HG02571 (cell line): ENCODE results near the gene TSPAN9.

Source experiments
- ATAC-seq: cut with Tn5 transposase; IDR thresholded peaks from one replicate; pipeline ENCODE4 v1.9.1; 2021; ENCODE audit warnings: mild to moderate bottlenecking, moderate library complexity; ENCODE audit not compliant: unreplicated experiment

The TSPAN9 gene

DNA sequence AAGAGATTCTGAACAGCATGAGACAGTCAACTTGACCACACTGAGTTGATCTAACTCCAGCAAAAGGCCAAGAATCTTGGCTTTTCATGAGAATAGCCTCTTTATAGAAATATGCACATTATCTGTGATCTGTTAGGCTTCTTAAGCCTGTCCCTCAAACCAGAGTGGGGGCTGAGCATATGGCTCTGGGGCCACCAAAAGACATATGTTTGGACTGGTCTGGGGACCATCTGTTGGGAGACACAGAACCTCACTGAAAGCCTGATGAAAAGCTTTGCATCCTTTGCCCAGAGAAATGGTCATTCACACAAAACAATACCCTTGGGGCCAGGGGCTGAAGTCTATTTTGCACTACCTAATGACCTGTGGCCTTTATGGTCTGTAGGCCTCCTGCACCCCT lies 248.6 kb downstream of the TSPAN9 start:
- ATAC-seq: no peak

DNA sequence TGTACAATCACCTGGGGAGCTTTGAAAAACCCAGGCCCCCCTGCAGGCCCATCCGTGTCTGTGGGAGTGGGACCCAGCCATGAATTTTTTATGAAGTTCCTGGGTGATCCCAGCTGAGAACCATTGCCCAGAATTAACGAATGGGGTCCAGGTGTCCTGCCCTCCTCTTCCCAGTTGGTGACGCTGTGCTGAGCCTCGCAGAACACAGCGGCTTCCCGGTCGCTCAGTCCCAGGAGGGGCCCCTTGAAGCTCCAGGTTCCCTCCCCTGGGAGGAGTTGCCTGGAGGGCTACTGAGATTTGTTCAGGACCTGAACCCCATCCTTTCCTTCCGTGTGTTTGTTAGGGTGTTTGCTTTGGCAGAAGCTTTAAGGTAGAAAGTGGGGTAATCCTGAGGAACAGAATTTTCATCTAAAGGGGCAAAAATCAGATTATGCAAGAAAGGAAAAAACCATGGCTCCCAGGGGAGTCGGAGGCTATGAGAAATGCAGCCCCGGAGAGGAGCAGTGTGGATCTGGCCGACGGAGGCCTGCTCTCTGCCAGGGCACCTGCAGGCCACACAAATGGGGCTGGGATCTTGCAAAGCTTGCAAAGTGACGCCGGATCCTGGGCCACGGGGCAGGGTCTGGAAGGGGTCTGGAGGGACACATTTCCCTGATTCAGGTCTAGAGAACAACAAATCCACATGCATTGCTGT lies 249.1 kb downstream of the TSPAN9 start:
- no peak for ATAC-seq

- no peak for ATAC-seq
Measured at GRCh38 chr12:3326850-3327780, 249.9 kb downstream of the TSPAN9 start.

DNA sequence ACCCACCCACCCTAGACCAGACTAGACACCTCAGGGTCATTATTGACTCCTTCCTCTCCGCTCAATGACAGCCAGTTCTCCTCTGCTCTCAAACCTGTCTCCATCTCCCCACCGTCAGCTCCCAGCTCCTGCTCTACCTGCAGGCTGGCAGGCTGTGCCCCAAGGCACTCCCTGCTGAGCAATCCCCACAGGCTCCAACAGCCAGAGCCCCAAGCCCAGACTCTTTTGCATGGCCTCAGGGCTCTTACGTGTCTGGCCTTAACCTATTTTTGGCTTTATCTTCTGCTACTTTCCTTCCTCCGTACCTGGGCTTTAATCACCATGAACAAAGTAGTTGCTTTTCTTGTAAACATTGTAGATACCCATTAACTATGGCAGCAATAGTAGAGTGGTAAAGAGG lies 250.9 kb downstream of the TSPAN9 start:
- ATAC-seq: no peak

GRCh38 chr12:3328571-3328970 lies 251.4 kb downstream of the TSPAN9 start:
- ATAC-seq: no peak

- ATAC-seq: no peak
Measured at GRCh38 chr12:3329361-3329760, 252.2 kb downstream of the TSPAN9 start.

- ATAC-seq: no peak
Measured at GRCh38 chr12:3330976-3331510, 253.9 kb downstream of the TSPAN9 start.

DNA sequence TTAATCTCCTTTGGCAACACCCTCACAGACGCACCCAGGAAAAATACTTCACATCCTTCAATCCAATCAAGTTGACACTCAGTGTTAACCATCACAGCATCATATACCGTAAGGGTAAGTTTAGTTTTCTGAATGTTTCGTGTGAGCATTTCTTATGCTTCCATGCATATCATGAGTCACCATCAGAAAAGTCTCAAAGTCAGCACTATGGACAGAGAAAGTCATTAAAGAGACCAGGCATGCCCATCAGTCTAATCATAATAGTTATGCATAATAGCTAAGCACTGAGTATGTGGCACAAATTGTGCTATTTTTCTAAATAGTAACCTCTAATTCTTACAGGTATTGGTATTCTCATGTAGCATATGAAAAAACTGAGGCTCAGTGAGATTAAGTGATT lies 255.0 kb downstream of the TSPAN9 start:
- ATAC-seq: no peak

- no peak for ATAC-seq
Measured at GRCh38 chr12:3333583-3333982, 256.4 kb downstream of the TSPAN9 start.

GRCh38 chr12:3333991-3334391 lies 256.8 kb downstream of the TSPAN9 start:
- no peak for ATAC-seq

DNA sequence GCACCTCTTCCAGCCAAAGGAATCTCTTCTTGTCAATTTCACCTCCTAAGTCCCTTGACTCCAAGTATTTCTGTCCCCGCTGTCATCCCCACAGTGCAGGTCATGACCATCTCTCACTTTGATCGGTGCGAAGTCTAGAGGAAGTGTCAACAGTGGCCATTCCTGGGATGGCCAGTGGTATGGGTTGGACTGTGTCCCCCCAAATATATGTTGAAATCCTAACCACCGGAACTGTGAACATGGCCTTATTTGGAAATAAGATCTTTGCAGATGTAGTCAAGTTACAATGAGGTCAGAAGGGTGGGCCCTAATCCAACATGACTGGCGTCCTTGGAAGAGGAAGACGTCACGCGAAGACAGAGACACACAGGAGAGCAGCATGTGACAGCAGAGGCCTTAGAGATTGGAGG lies 257.9 kb downstream of the TSPAN9 start:
- no peak for ATAC-seq
